ENCODE results near the gene COPS6.

The COPS6 gene

DNA sequence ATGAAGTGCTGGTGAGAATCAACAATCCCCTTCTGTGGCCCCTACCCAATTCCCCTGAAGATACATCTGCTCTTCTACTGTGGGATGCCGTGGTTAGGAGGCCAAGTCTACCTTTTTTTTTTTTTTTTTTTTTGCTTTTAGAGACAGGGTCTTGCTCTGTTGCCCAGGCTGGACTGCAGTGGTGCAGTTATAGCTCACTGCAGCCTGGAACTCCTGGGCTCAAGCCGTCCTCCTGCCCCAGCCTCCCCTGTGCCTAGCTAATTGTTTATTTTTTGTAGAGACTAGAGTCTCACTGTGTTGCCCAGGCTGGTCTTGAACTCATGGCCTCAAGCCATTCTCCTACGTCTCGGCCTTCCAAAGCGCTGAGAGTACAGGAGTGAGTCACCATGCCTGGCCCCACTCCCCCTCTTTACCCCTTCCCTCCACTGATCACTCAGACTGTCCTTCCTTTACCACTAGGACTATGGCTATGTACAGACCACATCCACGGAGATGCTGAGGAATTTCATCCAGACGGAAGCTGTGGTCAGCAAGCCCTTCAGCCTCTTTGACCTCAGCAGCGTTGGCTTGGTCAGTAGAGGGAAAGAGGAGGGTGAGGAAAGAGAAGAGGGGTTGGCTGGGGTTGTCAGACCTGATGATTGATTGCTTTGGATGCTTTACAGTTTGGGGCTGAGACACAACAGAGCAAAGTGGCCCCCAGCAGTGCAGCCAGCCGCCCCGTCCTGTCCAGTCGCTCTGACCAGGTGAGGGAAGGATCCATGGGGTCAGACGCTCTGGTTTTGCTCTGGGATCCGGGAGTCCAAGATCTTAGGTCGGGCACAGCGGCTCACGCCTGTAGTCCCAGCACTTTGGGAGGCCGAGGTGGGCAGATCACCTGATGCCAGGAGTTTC lies 14.4 kb downstream of the COPS6 start:
- Histone ChIP-seq H3K9me3 (no peaks in the 10 kb centered on the region), H3K4me3 (ENCODE audit: low read depth in 1 of 2, low read length in 1 of 2) (no peak overlapping the region), H3K36me3 (peaks cover 35% of the 10 kb centered on the region), H3K4me1 (ENCODE audit: control insufficient read depth in 1 of 2, insufficient read depth in 1 of 2, low read depth in 1 of 2, low read length in 1 of 2) (peaks cover 12 to 18% of the 10 kb centered on the region in 2 experiments), H3K27me3 (no peaks in the 10 kb centered on the region), H3K27ac (no peak overlapping the region)
- TF ChIP-seq, protein P1, sequence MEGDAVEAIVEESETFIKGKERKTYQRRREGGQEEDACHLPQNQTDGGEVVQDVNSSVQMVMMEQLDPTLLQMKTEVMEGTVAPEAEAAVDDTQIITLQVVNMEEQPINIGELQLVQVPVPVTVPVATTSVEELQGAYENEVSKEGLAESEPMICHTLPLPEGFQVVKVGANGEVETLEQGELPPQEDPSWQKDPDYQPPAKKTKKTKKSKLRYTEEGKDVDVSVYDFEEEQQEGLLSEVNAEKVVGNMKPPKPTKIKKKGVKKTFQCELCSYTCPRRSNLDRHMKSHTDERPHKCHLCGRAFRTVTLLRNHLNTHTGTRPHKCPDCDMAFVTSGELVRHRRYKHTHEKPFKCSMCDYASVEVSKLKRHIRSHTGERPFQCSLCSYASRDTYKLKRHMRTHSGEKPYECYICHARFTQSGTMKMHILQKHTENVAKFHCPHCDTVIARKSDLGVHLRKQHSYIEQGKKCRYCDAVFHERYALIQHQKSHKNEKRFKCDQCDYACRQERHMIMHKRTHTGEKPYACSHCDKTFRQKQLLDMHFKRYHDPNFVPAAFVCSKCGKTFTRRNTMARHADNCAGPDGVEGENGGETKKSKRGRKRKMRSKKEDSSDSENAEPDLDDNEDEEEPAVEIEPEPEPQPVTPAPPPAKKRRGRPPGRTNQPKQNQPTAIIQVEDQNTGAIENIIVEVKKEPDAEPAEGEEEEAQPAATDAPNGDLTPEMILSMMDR (IDR thresholded peaks at IDR 0.05): no peak

DNA sequence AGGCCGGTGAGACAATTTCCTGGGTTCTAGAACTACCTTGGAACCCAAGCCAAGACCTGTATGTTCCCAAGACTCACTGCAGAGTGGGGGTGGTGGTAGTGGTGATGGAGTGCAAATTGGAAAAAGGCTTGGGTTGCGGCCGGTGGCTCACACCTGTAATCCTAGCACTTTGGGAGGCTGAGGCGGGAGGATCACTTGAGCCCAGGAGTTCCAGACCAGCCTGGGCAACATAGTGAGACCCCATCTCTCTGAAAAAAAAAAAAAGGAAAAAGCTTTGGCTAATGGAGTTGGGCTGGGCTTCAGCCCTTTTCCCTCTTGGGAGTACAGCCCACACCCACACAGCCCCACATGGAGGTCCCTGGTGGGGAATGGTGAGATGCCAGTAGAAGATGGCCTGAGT lies 16.8 kb downstream of the COPS6 start:
- Histone ChIP-seq H3K9me3 (no peaks in the 10 kb centered on the region), H3K4me3 (ENCODE audit: low read depth in 1 of 2, low read length in 1 of 2) (no peak overlapping the region), H3K27me3 (no peaks in the 10 kb centered on the region), H3K4me1 (ENCODE audit: control insufficient read depth in 1 of 2, insufficient read depth in 1 of 2, low read depth in 1 of 2, low read length in 1 of 2) (peaks cover 3 to 8% of the 10 kb centered on the region in 2 experiments), H3K36me3 (peaks cover 51% of the 10 kb centered on the region), H3K27ac (no peak overlapping the region)
- TF ChIP-seq, protein P1 (IDR thresholded peaks at IDR 0.05): no peak

DNA sequence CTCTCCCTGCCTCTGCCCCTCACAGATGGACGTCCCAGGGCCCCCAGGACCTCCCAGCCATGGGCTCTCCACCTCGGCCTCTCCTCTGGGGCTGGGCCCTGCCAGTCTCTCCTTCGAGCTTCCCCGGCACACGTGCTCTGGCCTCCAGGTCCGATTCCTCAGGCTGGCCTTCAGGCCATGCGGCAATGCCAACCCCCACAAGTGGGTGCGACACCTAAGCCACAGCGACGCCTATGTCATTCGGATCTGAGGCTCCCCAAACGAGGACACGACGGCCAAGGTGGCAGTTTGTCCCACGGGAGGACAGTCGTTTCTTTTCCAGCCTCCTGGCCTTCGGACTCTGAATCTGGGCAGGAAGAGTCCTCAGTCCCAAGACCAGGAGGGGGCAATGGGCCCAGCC lies 17.9 kb downstream of the COPS6 start:
- Histone ChIP-seq H3K27me3 (no peaks in the 10 kb centered on the region), H3K9me3 (no peaks in the 10 kb centered on the region), H3K4me3 (ENCODE audit: low read depth in 1 of 2, low read length in 1 of 2) (no peak overlapping the region), H3K36me3 (peaks cover 62% of the 10 kb centered on the region), H3K27ac (no peak overlapping the region), H3K4me1 (ENCODE audit: control insufficient read depth in 1 of 2, insufficient read depth in 1 of 2, low read depth in 1 of 2, low read length in 1 of 2) (peaks cover 0 to 5% of the 10 kb centered on the region in 2 experiments)
- TF ChIP-seq, protein P1 (IDR thresholded peaks at IDR 0.05): no peak

DNA sequence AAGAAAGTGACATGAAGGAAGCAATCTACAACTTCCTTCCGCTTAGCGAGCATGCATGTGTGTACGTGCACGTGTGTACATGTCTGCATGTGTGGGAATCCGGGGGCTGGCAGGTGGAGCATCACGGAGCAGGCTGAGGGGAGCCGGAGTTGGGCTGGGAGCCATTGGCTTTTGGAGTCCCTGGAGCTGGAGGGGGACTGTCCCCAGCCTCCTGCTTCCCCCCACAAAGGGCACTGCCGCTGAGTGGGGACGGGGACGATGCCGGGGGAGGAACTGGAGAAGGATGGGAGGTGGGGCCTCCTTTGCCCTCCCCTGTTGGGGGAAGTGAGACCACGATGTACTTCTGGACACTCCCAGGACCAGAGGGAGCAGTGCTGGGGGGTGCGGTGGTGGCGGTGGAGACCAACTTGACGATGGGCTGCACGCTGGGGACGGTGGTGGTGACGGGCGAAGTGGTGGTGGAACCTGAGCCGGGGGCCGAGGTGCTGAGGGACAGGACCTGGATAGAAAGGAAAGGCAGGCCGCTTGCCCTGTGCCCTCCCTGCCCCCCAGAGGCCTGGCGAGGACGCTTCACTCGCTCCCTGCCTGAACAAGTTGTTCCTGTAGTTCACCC lies 18.5 kb downstream of the COPS6 start:
- H3K27me3 ChIP-seq: no peaks in the 10 kb centered on the region
- no peaks in the 10 kb centered on the region for H3K9me3 ChIP-seq
- TF ChIP-seq, protein P1 (IDR thresholded peaks at IDR 0.05): no peak
- H3K4me3 ChIP-seq (ENCODE audit: low read depth in 1 of 2, low read length in 1 of 2): no peak overlapping the region
- peaks cover 0 to under 1% of the 10 kb centered on the region in 2 experiments for H3K4me1 ChIP-seq (ENCODE audit: control insufficient read depth in 1 of 2, insufficient read depth in 1 of 2, low read depth in 1 of 2, low read length in 1 of 2)
- H3K36me3 ChIP-seq: peaks cover 68% of the 10 kb centered on the region
- no peak overlapping the region for H3K27ac ChIP-seq

DNA sequence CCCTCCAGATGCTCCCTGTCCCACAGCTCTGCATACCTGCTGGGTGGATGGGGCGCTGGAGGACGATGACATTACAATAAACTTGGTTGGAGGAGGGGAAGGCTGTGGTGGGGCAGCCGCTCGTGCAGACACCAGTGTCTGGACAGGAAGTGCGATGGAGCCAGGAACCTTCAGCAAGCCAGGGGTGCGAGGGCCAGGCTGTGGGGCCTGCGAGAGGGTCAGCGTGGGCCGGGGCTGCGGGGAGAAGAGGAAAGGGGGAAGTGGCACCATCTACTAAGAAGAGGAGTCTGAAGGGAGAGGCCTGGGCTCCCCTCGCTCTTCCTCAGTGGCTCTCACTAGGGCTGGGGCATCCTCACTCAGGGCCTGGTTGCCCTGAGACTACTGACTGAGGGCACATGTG lies 19.1 kb downstream of the COPS6 start:
- TF ChIP-seq, protein P1 (IDR thresholded peaks at IDR 0.05): no peak
- Histone ChIP-seq H3K9me3 (no peaks in the 10 kb centered on the region), H3K4me3 (ENCODE audit: low read depth in 1 of 2, low read length in 1 of 2) (no peak overlapping the region), H3K27me3 (no peaks in the 10 kb centered on the region), H3K36me3 (peaks cover 75% of the 10 kb centered on the region), H3K4me1 (ENCODE audit: control insufficient read depth in 1 of 2, insufficient read depth in 1 of 2, low read depth in 1 of 2, low read length in 1 of 2) (no peaks in the 10 kb centered on the region), H3K27ac (no peak overlapping the region)

All from neutrophil (primary cell).